Endometrial microvascular endothelial cells (primary cell): Measurements from ENCODE around the gene RHOF. TPM values are rescaled to one million over a fixed set of nuclear protein-coding genes. Genes with fewer than 3 reads are reported as not detected.

Source experiments
- total RNA-seq: library from RNA; depleted of rRNA; stranded (reverse); fragments of >200 nt; gene quantifications from one replicate; pipeline ENCODE4 v1.2.3, GENCODE V29; 2015; ENCODE audit errors: inconsistent ontology term

Gene RHOF
- total RNA-seq, 1 donor from 2014 or later, result 14.6 TPM

Other genes with a start within 250 kb of the RHOF start
- 25.6 TPM for gene KDM2B, start 212.7 kb downstream of the RHOF start, total RNA-seq
- 46.9 TPM for gene ORAI1, start 167.2 kb downstream of the RHOF start, total RNA-seq
- gene MORN3, start 124.0 kb downstream of the RHOF start, total RNA-seq, result 0.19 TPM
- 9.8 TPM for gene TMEM120B, start 80.9 kb downstream of the RHOF start, total RNA-seq
- gene SETD1B, start 10.3 kb upstream of the RHOF start, total RNA-seq, result 5.8 TPM
- not detected for gene HPD, start 65.2 kb upstream of the RHOF start, total RNA-seq
- gene PSMD9, start 95.1 kb upstream of the RHOF start, total RNA-seq, result 120 TPM
- gene CFAP251, start 124.9 kb upstream of the RHOF start, total RNA-seq, result 0.37 TPM
- 2.7 TPM for gene BCL7A, start 228.2 kb upstream of the RHOF start, total RNA-seq